IPS-18a (cell line): Measurements from ENCODE around the gene VIPR2.
A peak's percentile ranks its signal among the peaks of the same experiment; 100 is the strongest.

ENCODE experiments used
- H3K27ac ChIP-seq: one replicate; pipeline ENCODE4 v1.5.1; 2013; ENCODE audit warnings: low read length
- H3K27me3 ChIP-seq: one replicate; pipeline ENCODE4 v1.6.1; 2013; ENCODE audit warnings: mild to moderate bottlenecking, low read length; ENCODE audit not compliant: control insufficient read depth, insufficient read depth
- H3K36me3 ChIP-seq: one replicate; pipeline ENCODE4 v1.6.1; 2013; ENCODE audit warnings: low read depth, low read length; ENCODE audit not compliant: control insufficient read depth
- H3K4me1 ChIP-seq: one replicate; pipeline ENCODE4 v1.6.1; 2013; ENCODE audit warnings: low read depth, low read length; ENCODE audit not compliant: control insufficient read depth
- H3K4me3 ChIP-seq: one replicate; pipeline ENCODE4 v1.5.1; 2013; ENCODE audit warnings: low read length
- H3K9ac ChIP-seq: one replicate; pipeline ENCODE4 v1.6.1; 2013; ENCODE audit warnings: mild to moderate bottlenecking, low read length, moderate library complexity
- H3K9me3 ChIP-seq: one replicate; pipeline ENCODE4 v1.6.1; 2013; ENCODE audit warnings: low read depth, low read length; ENCODE audit not compliant: control insufficient read depth

VIPR2 gene

DNA sequence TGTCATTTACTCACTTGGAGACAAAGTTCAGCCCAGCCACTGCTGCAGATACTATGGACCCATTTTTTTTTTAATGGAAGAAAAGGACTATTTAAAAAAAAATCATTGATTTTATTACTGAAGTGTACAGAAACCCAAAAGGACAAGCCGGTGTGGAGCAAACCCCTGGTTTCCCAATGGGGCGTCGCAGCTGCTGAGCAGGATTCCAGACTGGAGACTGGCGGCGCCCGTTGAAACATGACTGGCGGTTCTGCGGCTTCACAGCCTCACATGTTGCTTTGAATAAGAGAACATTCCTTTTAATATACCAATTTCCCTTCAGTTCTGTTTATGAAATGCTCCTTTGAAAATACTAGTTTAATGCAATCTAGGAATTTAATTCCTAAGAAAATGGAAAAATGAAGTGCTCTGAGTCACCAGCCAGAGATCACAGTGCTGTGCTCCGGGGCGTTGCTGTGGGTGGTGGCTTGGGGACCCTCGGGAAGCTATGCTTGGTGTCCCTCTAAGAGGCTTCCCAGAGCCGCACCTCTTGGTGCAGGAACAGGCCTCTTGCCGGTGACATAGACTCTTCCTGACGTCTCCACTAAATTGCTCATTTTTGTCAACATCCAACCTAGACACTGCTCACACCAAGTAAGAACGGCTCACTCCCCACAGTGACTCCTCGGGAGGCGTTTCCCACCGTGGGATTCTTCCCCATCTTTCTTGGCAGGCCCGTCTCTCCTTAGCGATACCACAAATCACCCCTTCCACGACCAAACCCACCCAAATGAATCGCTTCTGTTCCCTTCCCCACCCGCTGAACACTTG lies 12.0 kb upstream of the VIPR2 start:
- Histone ChIP-seq H3K4me3 (no peak overlapping the region), H3K9me3 (no peaks in the 10 kb centered on the region), H3K27me3 (no peaks in the 10 kb centered on the region), H3K9ac (no peak overlapping the region), H3K4me1 (no peaks in the 10 kb centered on the region), H3K36me3 (no peaks in the 10 kb centered on the region), H3K27ac (no peak overlapping the region)

DNA sequence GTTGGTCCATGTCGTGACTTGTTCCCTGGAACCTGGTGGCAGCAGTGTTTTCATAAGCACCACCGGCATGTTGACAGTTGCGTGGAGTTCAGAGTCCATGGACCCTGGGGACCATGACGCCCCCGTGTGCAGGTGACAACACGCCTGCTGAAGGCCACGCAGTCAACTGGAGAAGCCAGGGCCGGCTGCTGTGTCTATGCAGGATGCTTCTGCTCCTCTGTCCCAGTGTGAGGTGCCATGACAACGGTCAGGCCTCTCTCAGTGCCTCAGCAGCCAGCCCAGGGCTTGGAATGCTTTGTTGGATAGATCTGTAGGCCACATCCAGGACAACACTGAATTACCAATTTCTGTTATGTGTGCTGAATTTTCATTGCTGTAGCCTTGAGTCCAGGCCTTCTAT lies 10.7 kb upstream of the VIPR2 start:
- H3K36me3 ChIP-seq: no peaks in the 10 kb centered on the region
- no peak overlapping the region for H3K27ac ChIP-seq
- no peaks in the 10 kb centered on the region for H3K27me3 ChIP-seq
- H3K9me3 ChIP-seq: no peaks in the 10 kb centered on the region
- H3K4me3 ChIP-seq: no peak overlapping the region
- no peak overlapping the region for H3K9ac ChIP-seq
- no peaks in the 10 kb centered on the region for H3K4me1 ChIP-seq

DNA sequence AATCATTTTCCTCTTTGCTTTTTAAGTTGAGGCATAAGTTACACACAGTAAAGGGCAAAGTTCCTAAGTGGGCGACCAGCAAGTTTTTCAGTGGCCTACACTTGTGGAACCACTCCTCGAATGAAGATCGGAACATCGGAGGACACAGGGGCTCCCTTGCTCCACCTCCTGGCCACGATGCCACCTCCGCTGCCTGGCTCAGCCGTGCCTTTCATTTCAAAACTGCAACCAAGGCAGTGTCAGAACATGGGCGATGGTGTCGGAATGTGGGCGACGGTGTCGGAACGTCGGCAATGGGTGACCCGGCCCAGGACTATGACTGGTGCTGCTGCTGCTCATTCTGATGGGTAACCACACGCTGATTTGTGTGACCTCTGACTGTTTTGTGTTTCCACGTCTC lies 9.6 kb upstream of the VIPR2 start:
- Histone ChIP-seq H3K4me3 (no peak overlapping the region), H3K9ac (no peak overlapping the region), H3K27ac (no peak overlapping the region), H3K9me3 (no peaks in the 10 kb centered on the region), H3K4me1 (no peaks in the 10 kb centered on the region), H3K36me3 (no peaks in the 10 kb centered on the region), H3K27me3 (no peaks in the 10 kb centered on the region)

DNA sequence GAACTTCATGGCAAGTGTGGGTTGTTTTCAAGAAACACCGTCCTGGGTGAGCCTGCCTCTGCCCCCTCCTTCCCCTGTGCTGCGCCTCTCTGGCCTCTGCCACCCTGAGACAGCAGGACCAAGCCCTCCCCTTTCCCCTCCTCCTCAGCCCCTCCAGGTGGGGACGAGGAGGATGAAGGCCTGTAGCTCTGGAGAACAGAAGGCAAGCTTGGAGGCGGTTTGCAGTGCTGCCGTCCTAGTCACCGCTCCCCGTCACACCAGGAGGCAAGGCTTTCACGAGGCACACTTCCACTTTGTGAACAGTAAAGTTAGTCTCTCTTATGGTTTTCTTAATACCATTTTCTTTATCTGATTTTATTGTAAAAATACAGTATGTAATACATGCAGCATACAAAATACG lies 8.8 kb upstream of the VIPR2 start:
- Histone ChIP-seq H3K9me3 (no peaks in the 10 kb centered on the region), H3K27ac (no peak overlapping the region), H3K9ac (no peak overlapping the region), H3K36me3 (no peaks in the 10 kb centered on the region), H3K27me3 (no peaks in the 10 kb centered on the region), H3K4me3 (no peak overlapping the region), H3K4me1 (no peaks in the 10 kb centered on the region)

DNA sequence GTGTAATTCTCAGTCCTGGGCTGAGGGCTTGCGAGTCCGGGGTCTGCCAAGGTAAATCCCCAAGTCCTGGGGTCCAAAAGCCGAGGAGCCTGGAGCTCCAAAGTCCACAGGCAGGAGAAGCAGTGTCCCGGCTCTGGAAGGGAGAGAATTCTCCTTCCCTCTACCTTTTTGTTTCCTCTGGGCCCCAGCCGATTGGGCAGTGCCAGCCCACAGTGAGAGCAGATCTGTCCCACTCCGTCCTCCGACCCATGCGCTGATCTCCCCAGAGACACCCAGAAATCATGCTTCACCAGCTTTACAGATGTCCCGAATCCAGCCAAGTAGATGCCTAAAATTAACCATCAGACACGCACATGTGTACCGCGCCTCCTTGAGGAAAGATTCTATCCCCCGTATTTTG lies 8.1 kb upstream of the VIPR2 start:
- H3K4me1 ChIP-seq: peaks cover 4% of the 10 kb centered on the region

DNA sequence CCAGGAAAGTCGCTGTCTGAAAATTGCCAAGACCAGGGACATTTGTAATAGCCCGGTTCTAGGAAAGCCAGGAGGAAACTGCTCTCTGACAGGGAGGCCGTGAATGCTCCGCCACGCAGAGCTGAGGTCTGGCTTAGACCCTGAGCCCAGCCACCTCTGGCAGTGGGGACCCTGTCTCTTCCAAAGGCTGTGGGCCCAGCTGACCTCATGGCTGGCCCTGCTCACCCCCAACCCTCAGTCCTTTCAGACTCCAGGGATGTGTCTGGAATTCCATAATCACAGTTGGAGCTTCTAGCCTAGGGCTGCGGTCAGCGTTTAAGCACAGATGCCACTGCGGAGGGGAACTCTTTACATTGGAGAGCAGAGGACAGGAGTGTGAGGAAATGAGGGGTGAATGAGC lies 6.6 kb upstream of the VIPR2 start:
- no peak overlapping the region for H3K27ac ChIP-seq
- no peaks in the 10 kb centered on the region for H3K9me3 ChIP-seq
- H3K9ac ChIP-seq: no peak overlapping the region
- H3K4me3 ChIP-seq: no peak overlapping the region
- H3K27me3 ChIP-seq: peaks cover 13% of the 10 kb centered on the region
- no peaks in the 10 kb centered on the region for H3K36me3 ChIP-seq
- peaks cover 12% of the 10 kb centered on the region for H3K4me1 ChIP-seq

More for the DNA sequence above, 8.1 kb upstream of the VIPR2 start:
- Histone ChIP-seq H3K27ac (no peak overlapping the region), H3K9me3 (no peaks in the 10 kb centered on the region), H3K27me3 (peaks cover 4% of the 10 kb centered on the region), H3K36me3 (no peaks in the 10 kb centered on the region), H3K4me3 (no peak overlapping the region), H3K9ac (no peak overlapping the region)

DNA sequence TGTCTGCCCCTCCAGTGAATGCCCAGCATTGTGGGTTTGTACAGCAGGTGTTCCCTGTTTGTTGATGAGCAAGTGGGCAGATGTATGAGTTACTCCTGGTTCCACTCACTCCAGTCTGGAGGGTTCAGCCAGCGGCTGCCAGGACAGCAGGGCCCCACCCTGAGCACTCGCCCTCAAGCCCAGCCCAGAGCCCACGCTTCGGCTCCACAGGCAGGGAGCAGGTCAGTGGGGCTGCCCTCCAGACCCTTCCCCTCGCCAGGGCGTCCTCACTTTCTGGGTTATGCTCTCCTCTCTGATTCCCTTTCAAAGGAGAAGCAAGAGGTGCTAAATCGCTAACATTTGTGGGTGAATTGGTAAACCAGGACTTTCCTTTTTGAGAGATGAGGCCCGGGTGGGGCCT lies 4.8 kb upstream of the VIPR2 start:
- no peak overlapping the region for H3K4me3 ChIP-seq
- H3K9me3 ChIP-seq: no peaks in the 10 kb centered on the region
- H3K27ac ChIP-seq: no peak overlapping the region
- H3K36me3 ChIP-seq: no peaks in the 10 kb centered on the region
- peaks cover 25% of the 10 kb centered on the region for H3K27me3 ChIP-seq
- H3K9ac ChIP-seq: no peak overlapping the region
- H3K4me1 ChIP-seq: peaks cover 12% of the 10 kb centered on the region

DNA sequence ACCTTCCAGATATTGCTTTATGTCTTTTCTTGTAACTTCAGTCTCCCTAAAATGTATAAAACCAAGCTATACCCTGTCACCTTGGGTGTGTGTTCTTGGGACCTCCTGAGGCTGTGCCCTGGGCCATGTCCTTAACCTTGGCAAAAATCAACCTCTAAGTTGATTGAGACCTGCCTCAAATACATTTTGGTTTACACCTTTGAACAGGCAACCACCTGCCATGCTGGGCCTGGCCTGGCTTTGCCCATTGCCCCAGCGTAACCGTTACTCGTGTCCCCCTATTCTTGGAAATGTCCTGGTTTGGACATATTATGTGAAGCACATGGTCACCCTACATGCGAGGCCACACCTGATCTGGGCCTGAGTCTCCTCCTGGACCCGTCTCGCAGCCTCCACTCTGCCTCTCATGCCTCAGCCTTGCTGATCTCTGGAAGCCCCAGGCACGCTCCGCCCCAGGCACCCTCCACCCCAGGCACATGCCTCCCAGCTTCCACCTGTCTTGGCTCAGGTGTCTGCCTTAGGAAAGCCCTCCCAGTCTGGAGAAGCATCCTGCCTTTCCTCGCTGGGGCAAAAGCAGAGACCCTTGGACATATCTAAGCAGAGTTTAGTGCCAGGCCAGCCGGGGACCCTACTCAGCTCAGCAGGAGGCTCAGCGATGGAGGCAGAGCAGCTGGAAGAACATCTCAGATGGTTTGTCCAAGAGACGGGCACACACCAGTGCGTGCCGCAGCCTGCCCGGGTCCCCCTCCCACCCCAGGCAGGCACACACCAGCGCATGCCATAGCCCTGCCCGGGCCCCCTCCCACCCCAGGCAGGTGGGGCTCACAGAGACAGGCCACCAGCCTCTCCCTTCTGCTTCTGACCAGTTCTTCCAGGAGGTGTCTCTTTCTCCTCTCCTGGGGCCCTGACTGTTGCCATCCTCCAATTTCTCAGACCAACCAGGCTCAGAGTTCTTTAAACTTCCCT lies 4.0 kb upstream of the VIPR2 start:
- Histone ChIP-seq H3K27ac (no peak overlapping the region), H3K9ac (no peak overlapping the region), H3K4me3 (no peak overlapping the region), H3K9me3 (no peaks in the 10 kb centered on the region), H3K36me3 (no peaks in the 10 kb centered on the region), H3K27me3 (peaks cover 33% of the 10 kb centered on the region), H3K4me1 (peaks cover 15% of the 10 kb centered on the region)

DNA sequence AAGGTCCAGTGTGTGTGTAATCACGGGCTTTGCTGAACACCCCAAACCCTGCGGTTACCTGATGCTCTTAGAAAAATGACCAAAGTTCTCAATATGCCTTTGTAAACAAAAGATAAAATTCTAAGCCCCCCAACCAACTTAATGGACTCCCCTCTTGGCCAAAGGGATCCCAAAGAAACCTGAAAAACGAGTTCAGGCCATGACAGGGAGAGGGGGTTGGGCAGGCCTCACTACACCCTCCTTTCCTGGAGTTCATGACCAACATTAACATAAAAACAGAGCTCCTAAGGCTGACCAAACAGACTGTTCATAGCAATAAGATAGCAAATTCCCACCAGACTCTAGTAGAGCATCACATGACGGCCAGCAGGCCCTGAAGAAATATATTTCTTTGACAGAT lies 3.0 kb upstream of the VIPR2 start:
- Histone ChIP-seq H3K36me3 (no peaks in the 10 kb centered on the region), H3K27me3 (peaks cover 43% of the 10 kb centered on the region), H3K9me3 (no peaks in the 10 kb centered on the region), H3K4me3 (peak overlapping the region; percentile 16), H3K9ac (no peak overlapping the region), H3K4me1 (peaks cover 26% of the 10 kb centered on the region), H3K27ac (no peak overlapping the region)

DNA sequence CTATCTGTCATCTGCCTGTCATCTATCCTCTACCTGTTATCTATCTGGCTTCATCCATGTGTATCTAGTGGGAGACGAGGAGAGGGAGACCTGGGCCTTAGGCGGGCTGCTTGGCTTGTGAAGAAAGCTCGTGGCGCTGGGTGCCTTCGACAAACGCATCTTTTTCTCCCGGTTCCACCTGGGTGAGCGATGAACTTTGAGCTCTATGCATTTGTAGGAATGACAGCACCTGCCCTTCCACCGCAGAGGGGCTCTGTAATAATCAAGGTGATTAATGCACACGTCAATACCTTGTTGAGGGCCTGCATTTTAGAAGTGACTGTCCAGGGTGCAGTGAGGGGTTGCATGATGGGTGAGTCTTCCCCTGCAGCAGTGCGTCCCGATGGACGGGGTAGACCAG lies 2.6 kb upstream of the VIPR2 start:
- peaks cover 48% of the 10 kb centered on the region for H3K27me3 ChIP-seq
- H3K4me3 ChIP-seq: no peak overlapping the region
- no peaks in the 10 kb centered on the region for H3K9me3 ChIP-seq
- no peak overlapping the region for H3K9ac ChIP-seq
- peaks cover 30% of the 10 kb centered on the region for H3K4me1 ChIP-seq
- H3K27ac ChIP-seq: no peak overlapping the region
- H3K36me3 ChIP-seq: no peaks in the 10 kb centered on the region

DNA sequence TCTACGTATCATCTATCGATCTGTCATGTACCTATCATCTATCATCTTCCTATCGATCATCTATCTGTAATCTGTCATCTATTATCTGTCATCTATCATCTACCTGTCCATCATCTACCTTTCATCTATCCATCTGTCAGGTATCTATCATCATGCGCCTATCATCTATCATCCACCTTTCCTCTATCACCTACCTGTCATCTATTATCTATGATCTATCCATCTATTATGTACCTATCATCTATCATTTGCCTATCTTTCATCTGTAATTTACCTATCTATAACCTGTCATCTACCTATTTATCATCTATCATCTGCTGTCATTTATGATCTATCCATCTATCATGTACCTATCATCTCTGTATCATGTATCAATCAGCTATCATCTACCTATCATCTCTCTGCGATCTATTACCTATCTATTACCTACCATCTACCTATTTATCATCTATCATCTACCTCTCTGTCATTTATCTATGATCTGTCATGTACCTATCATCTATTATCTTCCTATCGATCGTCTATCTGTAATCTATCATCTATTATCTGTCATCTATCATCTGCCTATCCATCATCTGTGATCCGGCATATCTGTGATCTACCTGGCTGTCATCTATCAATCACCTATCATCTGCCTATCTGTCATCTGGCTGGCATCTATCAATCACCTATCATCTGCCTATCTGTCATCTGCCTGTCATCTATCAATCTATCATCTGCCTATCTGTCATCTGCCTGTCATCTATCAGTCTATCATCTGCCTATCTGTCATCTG lies 1.6 kb upstream of the VIPR2 start:
- Histone ChIP-seq H3K9me3 (no peaks in the 10 kb centered on the region), H3K4me3 (no peak overlapping the region), H3K4me1 (peaks cover 40% of the 10 kb centered on the region), H3K27ac (no peak overlapping the region), H3K27me3 (peaks cover 54% of the 10 kb centered on the region), H3K9ac (no peak overlapping the region), H3K36me3 (no peaks in the 10 kb centered on the region)
